Mucosa of descending colon (tissue), 3 donors: ENCODE data around the gene ITPKB. TPM values are rescaled to one million over a fixed set of nuclear protein-coding genes. Genes with fewer than 3 reads are reported as not detected.
A peak's percentile ranks its signal among the peaks of the same experiment; 100 is the strongest.

ENCODE experiments used
- ATAC-seq: fragments of 200-7000 bp; cut with Tn5 transposase; one replicate; pipeline ENCODE4 v1.9.1; 2020; ENCODE audit warnings: mild to moderate bottlenecking, moderate library complexity
- DNase-seq, 3 donors: peaks; one replicate each; pipeline ENCODE4 v3.0.0-alpha.2; 2020
- H3K36me3 ChIP-seq: fragments of 200-600 bp; one replicate; pipeline ENCODE4 v1.8.0; 2021; ENCODE audit warnings: low read depth, mild to moderate bottlenecking
- H3K4me1 ChIP-seq: fragments of 200-600 bp; one replicate; pipeline ENCODE4 v1.8.0; 2021; ENCODE audit warnings: low read depth, mild to moderate bottlenecking
- H3K4me3 ChIP-seq: fragments of 200-600 bp; one replicate; pipeline ENCODE4 v1.8.0; 2021; ENCODE audit warnings: mild to moderate bottlenecking
- H3K9me3 ChIP-seq: fragments of 200-600 bp; one replicate; pipeline ENCODE4 v1.8.0; 2021; ENCODE audit warnings: mild to moderate bottlenecking
- CTCF ChIP-seq: fragments of 200-600 bp; IDR thresholded peaks from one replicate; pipeline ENCODE4 v1.8.0; 2022; ENCODE audit warnings: antibody characterized with exemption, mild to moderate bottlenecking
- intact Hi-C, 2 donors: fragments of 100-400 bp; cut with DNase I in 1 of 2; cut with micrococcal nuclease in 1 of 2; formaldehyde crosslinking; loops; one replicate each; pipeline versions ENCODE4 v1.11.0 to v1.11.1; 2022; cut with DNase I, micrococcal nuclease
- total RNA-seq, 3 donors: library from RNA; stranded (reverse); fragmentation: NEBNext Ultra II Directional in 2 of 3; extraction: Animal tissue kit (Norgen Biotek cat#: 25700) in 2 of 3; gene quantifications; one replicate each; pipeline versions ENCODE4 v1.2.1 to v1.2.4, GENCODE V29; 2021 to 2023
- donor health status: DM: no; HTN: no; CAD: no; lungs with moderate emphysema.
- donor health status: DM: no; HTN: no; CAD: no.
- donor health status: DM: no; HTN: yes; CAD: no.

Gene ITPKB
- total RNA-seq, 3 donors from 2014 or later: 9.5 to 90.3 (median 11.7) TPM

DNA sequence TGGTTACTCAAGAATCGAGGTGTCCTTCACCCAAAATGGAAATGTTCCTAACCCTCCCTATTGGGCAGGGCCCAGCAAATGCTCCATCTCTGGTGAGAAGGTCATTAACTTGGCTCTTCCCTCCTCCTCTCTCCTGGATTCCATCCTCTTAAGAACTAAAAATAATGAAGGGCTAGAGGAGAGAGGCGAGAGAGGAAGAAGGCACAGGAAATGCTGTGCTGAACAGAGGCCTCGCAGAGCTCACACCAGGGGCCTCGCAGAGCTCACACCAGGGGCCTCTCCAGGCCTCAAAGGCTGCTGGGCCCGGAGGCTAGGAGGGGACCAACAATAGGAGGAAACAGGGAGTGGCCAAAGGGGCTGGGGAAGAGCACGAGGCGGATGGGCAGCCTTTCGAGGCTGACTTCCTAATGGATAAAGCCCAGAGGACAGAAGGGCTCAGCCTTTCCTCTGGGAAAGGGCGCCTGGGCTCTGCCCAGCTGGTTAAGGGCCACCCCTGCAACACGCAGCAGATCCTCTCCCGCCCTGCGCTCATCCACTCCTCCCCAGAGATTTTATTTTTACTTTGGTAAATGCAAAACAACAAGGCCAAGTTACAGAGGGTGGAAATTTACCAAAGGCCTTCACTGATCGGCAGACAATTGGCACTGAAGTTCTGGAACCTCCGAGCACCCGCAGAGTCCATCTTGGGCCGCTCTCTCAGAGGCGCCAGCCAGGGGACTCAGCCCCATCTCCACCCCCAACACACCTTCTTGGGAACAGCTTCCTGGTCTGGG lies 78.5 kb downstream of the ITPKB start:
- H3K36me3 ChIP-seq: no peaks in the 10 kb centered on the region
- no peak overlapping the region for H3K4me3 ChIP-seq
- no peak for ATAC-seq
- H3K9me3 ChIP-seq: no peaks in the 10 kb centered on the region
- intact Hi-C loops: no loop called here
- no peak for TF ChIP-seq CTCF
- peak in 2 of 3 donors; percentile 32 to 56 for DNase-seq
- peaks cover 51% of the 10 kb centered on the region for H3K4me1 ChIP-seq

GRCh38 chr1:226659641-226660040 lies 79.4 kb downstream of the ITPKB start:
- no peak for ATAC-seq
- DNase-seq: peak in 2 of 3 donors; percentile 20 to 36
- intact Hi-C loops: loop anchor here in 1 of 2 donors (10.0 kb wide), 1 partner anchor 75 kb away; the partner anchor contains the start of gene ITPKB
- TF ChIP-seq CTCF: no peak
- H3K9me3 ChIP-seq: no peaks in the 10 kb centered on the region
- H3K4me3 ChIP-seq: no peak overlapping the region
- H3K36me3 ChIP-seq: no peaks in the 10 kb centered on the region
- H3K4me1 ChIP-seq: peaks cover 55% of the 10 kb centered on the region

DNA sequence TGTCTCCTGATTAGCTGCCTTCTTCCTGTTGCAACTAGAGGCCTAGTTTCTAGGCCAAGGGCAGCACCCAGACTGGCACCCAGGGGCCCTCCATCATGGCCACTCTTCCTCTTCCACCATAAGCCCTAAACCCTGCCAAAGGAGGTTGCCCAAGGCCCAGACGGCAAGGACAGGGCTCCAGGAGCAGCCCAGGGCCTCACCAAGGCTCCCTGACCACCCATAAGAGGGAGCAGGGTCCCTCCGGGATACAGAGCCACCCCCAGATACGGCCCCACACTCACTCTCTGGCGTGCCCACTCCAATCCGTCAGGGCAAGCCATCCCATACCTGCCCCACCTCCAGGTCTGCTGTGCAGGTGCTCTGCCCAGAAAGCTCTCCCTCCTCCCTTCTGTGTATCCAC lies 79.9 kb downstream of the ITPKB start:
- peaks cover 58% of the 10 kb centered on the region for H3K4me1 ChIP-seq
- ATAC-seq: no peak
- H3K9me3 ChIP-seq: no peaks in the 10 kb centered on the region
- no peak for TF ChIP-seq CTCF
- intact Hi-C loops: loop anchor here in 1 of 2 donors (10.0 kb wide), 1 partner anchor 76 kb away; the partner anchor contains the start of gene ITPKB
- H3K4me3 ChIP-seq: no peak overlapping the region
- peak in 2 of 3 donors; percentile 17 to 44 for DNase-seq
- no peaks in the 10 kb centered on the region for H3K36me3 ChIP-seq

DNA sequence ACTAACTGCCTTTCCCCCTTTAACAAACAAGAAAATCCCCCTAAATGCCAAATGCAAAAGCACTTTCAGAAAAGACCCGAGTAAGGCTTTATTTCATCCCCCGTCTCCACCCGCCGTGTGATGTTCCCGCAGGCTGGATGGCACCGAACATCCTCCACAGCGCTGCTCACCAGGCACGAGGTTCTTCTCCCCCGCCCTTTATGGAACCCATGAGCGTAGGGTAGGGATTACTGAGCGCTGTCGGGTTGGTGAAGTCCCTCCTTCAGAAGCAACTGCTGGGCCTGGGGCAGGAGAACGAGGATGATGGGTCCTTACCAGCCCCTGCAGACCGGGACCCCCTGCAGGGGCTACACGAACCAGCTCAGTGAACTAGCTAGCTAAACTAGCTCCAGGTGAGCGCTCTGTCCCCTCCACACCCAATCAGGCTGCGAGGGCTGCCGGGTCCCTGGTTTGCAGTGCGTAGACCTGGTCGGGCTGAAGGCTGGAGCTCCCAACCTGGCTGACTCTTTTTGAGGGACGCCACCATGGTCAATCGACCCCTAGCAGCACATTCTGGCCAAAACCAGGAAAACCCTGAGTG lies 80.4 kb downstream of the ITPKB start:
- Histone ChIP-seq H3K9me3 (no peaks in the 10 kb centered on the region), H3K4me3 (no peak overlapping the region), H3K36me3 (no peaks in the 10 kb centered on the region), H3K4me1 (peaks cover 56% of the 10 kb centered on the region)
- ATAC-seq (no peak), DNase-seq (peak in 2 of 3 donors; percentile 19 to 45)
- TF ChIP-seq CTCF: no peak
- intact Hi-C loops: loop anchor here in 1 of 2 donors (10.0 kb wide), 1 partner anchor 76 kb away; the partner anchor contains the start of gene ITPKB

- no peaks in the 10 kb centered on the region for H3K9me3 ChIP-seq
- no peak for ATAC-seq
- H3K4me1 ChIP-seq: peaks cover 50% of the 10 kb centered on the region
- no peaks in the 10 kb centered on the region for H3K36me3 ChIP-seq
- intact Hi-C loops: loop anchor here in 1 of 2 donors (10.0 kb wide), 1 partner anchor 77 kb away; the partner anchor contains the start of gene ITPKB
- DNase-seq: peak in 2 of 3 donors; percentile 20 to 45
- no peak overlapping the region for H3K4me3 ChIP-seq
- TF ChIP-seq CTCF: no peak
These were observed 81.1 kb downstream of the ITPKB start for GRCh38 chr1:226657895-226658545.
